Esophagus squamous epithelium (tissue), 4 donors: Measurements from ENCODE around the gene ZNF407.

ENCODE experiments used
- CTCF ChIP-seq, 6 experiments: fragments of 450-650 bp in 4 of 6; fragments of 200-600 bp in 2 of 6; sonication (generic) in 2 of 6; IDR thresholded peaks; one replicate each; pipeline ENCODE4 v1.5.1; 2016 to 2019; ENCODE audit warnings: antibody characterized with exemption in 6 of 6, mild to moderate bottlenecking in 4 of 6, moderate library complexity in 4 of 6
- POLR2A ChIP-seq, 4 donors: fragments of 450-650 bp; IDR thresholded peaks; one replicate each; pipeline ENCODE4 v1.6.1; 2017; ENCODE audit warnings: antibody characterized with exemption in 4 of 4, mild to moderate bottlenecking in 4 of 4, moderate library complexity in 3 of 4

GRCh38 chr18:75023473-75023872, 425.8 kb downstream of the ZNF407 start:
- TF ChIP-seq CTCF (IDR thresholded peaks at IDR 0.05) (no peak), POLR2A (IDR thresholded peaks at IDR 0.05) (no peak)
